GM11168 (cell line): ENCODE results near the gene EIF4EBP3.

Experiments
- in situ Hi-C: fragments of 300-500 bp; cut with MboI; formaldehyde crosslinking; loops from one replicate; pipeline ENCODE4 v1.12.0; 2022; ENCODE audit warnings: low sequenced_read_pairs; ENCODE audit not compliant: unreplicated experiment

Gene EIF4EBP3

DNA sequence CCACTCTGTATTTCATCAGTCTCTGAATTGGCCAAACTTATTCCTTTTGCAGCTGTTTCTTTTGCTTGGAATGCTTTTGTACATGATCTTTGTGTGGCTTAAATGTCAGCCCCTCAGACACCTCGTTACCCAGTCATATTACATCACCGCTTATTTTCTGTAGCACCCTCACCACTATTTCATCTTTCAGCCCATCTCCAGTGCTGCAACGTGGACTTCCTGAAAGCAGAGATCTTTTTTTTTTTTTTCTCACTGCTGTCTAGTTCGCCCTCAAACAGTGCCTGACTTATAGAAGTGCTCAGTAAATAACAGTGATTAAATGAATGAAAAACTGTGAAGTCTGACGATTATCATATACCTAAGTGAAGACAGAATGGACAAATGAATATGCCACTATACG is 9.0 kb downstream of the EIF4EBP3 start:
- in situ Hi-C loops = no loop called here

- in situ Hi-C loops = no loop called here
These were observed 9.8 kb downstream of the EIF4EBP3 start, which contains the start of gene SRA1 for GRCh38 chr5:140557136-140557805. Gene SRA1 (minus strand): TSS chr5:140557473. CDS start chr5:140557452, 21 bp downstream.

- in situ Hi-C loops = no loop called here
These were observed 10.5 kb downstream of the EIF4EBP3 start for GRCh38 chr5:140557965-140558364.

DNA sequence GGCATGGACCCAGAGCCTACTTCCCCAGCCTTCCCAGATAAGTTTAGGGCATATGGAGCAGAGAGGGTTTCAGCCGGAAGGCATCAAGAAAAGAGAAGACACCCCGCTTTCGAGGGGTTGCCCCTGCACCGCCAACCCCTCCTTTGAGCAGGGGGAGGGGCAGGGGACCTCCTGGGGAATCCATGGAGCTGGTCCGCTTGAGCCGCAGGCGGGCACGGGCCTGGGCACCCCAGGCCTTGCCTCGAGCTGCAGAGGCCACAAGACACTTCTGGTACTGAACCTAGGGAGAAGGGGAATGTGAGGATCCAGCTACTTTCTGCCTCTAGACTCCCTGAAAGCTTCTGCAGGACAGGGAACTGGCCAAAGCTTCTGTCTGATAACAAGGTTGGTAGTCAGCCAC is 11.1 kb downstream of the EIF4EBP3 start:
- in situ Hi-C loops = no loop called here

- in situ Hi-C loops = no loop called here
These were observed 12.8 kb downstream of the EIF4EBP3 start for GRCh38 chr5:140560227-140560626.

DNA sequence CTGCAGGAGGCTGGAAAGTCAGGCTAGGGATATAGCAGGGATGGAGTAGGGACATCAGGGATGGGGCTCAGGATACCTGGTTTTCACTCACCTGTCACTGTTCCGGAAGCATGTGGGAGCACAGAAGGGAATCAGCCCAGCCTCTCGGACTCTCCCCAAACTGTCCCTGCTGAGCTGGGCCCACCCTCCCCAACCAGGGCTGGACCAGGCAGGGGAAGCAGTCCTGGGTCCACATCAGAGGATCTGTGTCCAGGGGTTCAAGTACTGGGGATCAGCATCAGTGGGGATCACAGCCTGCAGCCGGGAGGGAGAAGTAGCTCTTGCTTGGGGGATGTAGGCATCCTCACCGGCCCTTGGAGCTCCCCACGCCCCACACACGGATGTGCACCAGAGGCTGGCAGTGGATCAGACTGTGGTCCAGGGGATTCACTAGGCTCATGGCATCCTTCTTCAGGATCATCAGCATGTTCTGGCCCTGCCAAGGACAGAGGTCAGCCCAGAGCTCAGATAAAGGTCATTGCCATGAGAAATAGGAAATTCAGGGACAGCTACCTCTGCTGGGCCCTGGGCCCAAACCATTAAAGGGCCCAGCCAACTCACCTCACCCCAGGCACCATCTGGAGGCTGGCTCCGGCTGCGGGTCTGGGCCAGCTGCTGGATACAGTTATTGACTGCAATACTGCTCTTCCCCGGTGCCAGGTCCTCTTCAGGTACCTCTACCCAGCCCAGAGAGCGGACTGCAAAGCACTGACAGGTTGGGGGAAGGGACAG is 14.5 kb downstream of the EIF4EBP3 start:
- in situ Hi-C loops = no loop called here

DNA sequence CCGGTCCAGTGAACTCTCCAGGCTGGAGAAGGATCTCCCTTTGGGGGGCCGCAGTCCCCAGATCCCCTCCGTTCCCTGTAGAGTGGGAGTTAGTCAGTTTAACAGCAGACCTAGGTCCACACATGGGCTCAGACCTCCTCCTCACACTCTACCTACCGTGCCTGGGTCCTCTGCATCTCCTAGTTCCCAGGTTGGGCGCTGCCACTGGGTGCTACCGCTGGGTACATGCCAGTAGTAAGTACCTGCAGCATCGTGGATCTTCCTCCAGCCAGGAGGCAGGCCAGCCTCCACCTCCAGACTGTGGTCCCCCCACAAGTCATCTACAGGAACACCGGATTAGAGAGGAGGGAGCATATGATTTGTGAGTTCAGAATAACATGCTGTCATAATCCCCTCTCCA is 16.1 kb downstream of the EIF4EBP3 start:
- in situ Hi-C loops = no loop called here

DNA sequence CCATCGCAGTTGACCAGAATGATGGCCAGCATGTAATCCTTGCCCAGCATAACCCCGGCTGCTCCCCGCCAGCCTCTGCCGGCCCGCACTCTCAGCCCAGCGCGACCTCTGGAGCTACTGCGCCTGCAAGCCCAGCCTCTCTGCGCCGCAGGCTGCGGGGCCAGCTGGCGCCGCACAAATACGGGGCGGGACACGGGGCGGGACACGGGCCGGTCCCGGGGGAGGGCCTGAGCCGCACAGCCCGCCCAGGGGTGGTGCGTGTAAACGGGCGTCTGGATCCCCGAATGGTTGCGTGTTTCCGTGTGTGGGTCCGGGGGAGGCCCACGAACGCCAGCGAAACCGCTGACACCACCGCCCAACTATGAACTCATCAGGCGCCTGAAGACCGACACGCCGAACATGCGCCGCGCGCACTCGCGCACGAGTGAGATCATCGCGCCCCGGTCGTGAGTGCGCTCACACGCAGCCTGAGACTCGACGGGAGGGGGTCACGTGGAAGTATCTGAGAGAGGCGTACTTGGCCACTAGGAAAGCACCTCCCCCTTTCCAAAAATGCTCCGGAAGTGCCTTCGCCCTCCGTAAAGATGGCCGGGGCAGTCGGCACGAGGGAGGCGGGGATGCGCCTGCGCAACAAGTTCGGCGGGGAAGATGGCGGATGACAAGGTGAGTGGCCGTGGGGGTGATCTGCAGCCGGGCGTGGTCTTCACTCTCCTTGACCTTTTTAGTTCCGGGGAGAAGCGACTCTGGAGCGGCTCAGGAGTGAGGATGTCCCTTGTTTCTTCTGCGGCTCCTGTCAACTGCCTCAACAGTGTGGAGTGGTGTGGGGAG is 16.9 kb downstream of the EIF4EBP3 start, which contains the start of the genes APBB3 and SLC35A4:
APBB3 (minus strand) TSS at position 403 of the 828 bp plus-strand sequence; CDS start at position 50, 353 bp downstream.
SLC35A4 (plus strand) TSS at position 633 of the 828 bp plus-strand sequence. CDS start 2,342 bp downstream, outside the sequence.
- in situ Hi-C loops = loop anchor here (5.0 kb wide), 1 partner anchor 68 kb away; the partner anchor contains the start of gene CD14

DNA sequence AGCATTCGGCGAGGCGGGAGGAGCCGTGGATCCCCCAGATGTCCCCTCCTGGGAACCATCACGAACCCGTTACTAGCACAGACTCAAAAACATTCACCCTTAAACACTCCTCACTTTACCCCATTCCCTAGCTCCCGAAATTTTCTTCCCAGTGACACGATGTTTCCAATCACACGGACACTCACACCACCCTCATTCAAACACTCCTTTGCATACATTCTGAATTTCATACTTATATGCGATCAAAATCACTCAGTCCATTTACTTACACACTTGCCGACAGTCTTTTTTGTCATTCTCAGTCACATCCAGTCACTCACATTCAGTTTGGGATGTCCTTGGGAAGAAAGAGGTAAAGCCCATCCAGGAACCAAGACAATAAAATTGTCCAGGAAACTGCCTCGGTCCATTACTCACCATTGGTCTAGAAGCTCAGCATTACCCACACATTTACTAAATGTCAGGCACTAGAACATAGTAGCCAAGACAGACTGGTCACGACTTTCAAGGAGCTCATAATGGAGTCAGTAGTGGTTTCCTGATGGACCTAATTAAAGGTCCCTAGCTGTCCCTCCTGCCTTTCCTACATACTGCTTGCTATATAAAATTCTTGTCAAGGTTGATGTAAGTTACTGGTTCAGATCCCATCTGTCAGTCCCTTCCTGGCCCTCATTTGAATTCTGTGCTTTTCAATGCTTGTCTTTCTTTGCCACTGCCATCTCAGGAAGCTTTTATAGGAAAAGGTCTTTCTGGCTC is 17.7 kb downstream of the EIF4EBP3 start:
- in situ Hi-C loops = loop anchor here (5.0 kb wide), 1 partner anchor 67 kb away; the partner anchor contains the start of gene CD14

- in situ Hi-C loops = loop anchor here (5.0 kb wide), 1 partner anchor 67 kb away; the partner anchor contains the start of gene CD14
These were observed 18.3 kb downstream of the EIF4EBP3 start for GRCh38 chr5:140565780-140566095.

DNA sequence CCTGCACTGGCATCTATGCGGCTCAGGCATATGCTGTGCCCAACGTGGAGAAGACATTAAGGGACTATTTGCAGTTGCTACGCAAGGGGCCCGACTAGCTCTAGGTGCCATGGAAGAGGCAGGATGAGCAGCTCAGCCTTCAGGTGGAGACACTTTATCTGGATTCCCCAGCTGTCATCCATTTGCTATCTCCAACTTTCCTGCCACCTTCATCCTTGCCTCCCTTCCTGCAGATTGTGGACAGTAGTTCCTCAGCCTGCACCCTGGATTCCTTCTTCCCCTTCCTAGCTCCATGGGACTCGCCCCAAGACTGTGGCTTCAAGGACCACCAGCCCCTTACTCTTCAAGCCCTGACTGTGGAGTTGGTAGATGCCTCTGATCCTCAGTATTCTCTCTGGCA is 19.2 kb downstream of the EIF4EBP3 start:
- in situ Hi-C loops = loop anchor here (5.0 kb wide), 1 partner anchor 66 kb away; the partner anchor contains the start of gene CD14

GRCh38 chr5:140567136-140567818 is 19.8 kb downstream of the EIF4EBP3 start:
- in situ Hi-C loops = loop anchor here (5.0 kb wide), 1 partner anchor 65 kb away; the partner anchor contains the start of gene CD14

DNA sequence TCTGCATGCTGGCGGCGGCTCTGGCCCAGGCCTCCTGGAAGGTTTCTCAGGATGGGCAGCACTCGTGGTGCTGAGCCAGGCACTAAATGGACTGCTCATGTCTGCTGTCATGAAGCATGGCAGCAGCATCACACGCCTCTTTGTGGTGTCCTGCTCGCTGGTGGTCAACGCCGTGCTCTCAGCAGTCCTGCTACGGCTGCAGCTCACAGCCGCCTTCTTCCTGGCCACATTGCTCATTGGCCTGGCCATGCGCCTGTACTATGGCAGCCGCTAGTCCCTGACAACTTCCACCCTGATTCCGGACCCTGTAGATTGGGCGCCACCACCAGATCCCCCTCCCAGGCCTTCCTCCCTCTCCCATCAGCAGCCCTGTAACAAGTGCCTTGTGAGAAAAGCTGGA is 20.4 kb downstream of the EIF4EBP3 start:
- in situ Hi-C loops = loop anchor here (5.0 kb wide), 1 partner anchor 64 kb away; the partner anchor contains the start of gene CD14

GRCh38 chr5:140568443-140569063 is 21.1 kb downstream of the EIF4EBP3 start:
- in situ Hi-C loops = loop anchor here (5.0 kb wide), 1 partner anchor 64 kb away; the partner anchor contains the start of gene CD14

DNA sequence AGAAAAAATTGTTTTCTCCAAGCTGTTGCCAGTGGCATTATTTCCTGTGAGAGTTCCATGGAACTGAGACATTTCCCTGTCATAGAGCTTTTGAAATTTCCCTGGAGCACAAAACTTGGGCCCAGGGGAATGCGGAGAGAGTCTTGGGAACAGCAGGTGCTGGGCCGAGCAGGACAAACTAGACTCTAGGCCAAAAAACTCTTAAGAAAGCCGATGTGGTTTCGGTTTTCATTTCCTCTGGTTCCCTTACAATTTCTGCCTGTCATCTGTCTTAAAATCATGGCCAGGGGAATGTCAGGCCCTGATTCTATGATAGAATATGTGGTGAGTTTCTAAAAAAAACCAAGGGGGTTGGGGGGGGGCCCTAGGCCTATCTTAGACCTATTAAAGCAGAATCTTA is 21.7 kb downstream of the EIF4EBP3 start:
- in situ Hi-C loops = loop anchor here (5.0 kb wide), 1 partner anchor 63 kb away; the partner anchor contains the start of gene CD14

DNA sequence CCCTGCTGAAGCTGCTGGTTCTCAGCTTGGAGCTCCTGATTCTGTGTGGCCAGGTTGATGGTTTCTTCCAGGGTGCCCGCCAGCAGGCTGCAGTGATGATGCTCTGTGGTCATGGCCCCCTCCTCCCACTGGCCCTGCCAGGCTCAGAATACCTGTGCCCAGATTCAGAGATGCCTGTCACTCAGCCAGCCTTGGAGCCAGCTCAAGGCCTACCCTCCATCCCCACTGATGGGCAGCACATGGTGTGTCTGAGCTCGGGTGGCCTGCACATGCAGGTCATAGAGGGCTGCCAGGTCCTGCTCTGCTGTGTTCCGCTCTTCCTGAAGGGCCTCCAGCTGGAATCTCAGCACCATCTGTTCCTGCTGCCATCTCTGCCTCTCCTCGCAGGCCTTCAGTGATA is 22.6 kb downstream of the EIF4EBP3 start:
- in situ Hi-C loops = no loop called here

GRCh38 chr5:140570488-140570887 is 23.0 kb downstream of the EIF4EBP3 start:
- in situ Hi-C loops = no loop called here

DNA sequence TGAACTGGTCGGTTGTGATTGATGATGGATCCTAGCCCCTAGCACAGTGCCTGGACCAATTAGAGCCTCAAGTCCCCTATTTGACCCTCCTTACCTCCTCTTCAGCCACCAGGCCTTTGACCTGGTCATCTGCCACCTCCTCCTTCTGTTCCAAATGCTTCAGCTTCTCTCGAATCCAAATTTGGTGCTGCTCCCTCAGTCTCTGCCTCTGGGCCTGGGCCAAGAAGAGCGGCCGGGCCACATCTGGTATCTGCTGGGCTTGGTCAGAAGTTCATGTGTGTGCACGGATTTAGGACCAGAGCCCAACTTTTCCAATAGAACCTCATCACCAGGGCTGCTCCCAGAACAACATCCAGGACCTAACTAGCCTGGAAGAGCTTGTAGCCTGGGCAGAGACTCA is 23.6 kb downstream of the EIF4EBP3 start:
- in situ Hi-C loops = no loop called here
